DOHH2 (cell line): ENCODE results near the gene LCP2.

Source experiments
- H3F3A ChIP-seq: fragments of 200-600 bp; sonication (generic), shearing (Covaris generic); 2 replicates; pipeline ENCODE4 v1.6.0; 2016; ENCODE audit warnings: antibody characterized with exemption, mild to moderate bottlenecking; ENCODE audit not compliant: control insufficient read depth, insufficient read depth
- H3K27ac ChIP-seq: fragments of 200-600 bp; sonication (generic); 2 replicates; pipeline ENCODE4 v1.5.1; 2014; ENCODE audit warnings: low read depth, mild to moderate bottlenecking, low read length, moderate library complexity
- H3K27me3 ChIP-seq: fragments of 200-600 bp; sonication (generic); 2 replicates; pipeline ENCODE4 v1.6.1; 2014; ENCODE audit warnings: mild to moderate bottlenecking, low read length, mixed read lengths; ENCODE audit not compliant: control insufficient read depth
- H3K36me3 ChIP-seq: fragments of 200-600 bp; sonication (generic); 2 replicates; pipeline ENCODE4 v1.6.1; 2014; ENCODE audit warnings: mild to moderate bottlenecking, low read length, moderate library complexity, mixed read lengths; ENCODE audit not compliant: control insufficient read depth
- H3K4me1 ChIP-seq: fragments of 200-600 bp; sonication (generic); 2 replicates; pipeline ENCODE4 v1.6.1; 2014; ENCODE audit warnings: mild to moderate bottlenecking, low read length, mixed read lengths; ENCODE audit not compliant: control insufficient read depth
- H3K4me2 ChIP-seq: fragments of 200-600 bp; sonication (generic); 2 replicates; pipeline ENCODE4 v1.6.0; 2014; ENCODE audit warnings: mild to moderate bottlenecking, low read length, moderate library complexity
- H3K4me3 ChIP-seq: fragments of 200-600 bp; sonication (generic); 2 replicates; pipeline ENCODE4 v1.5.1; 2014; ENCODE audit warnings: mild to moderate bottlenecking, low read length, mixed read lengths
- H3K79me2 ChIP-seq: fragments of 200-600 bp; sonication (generic); 2 replicates; pipeline ENCODE4 v1.6.1; 2014; ENCODE audit warnings: mild to moderate bottlenecking, low read length, mixed read lengths; ENCODE audit not compliant: control insufficient read depth
- H3K9me2 ChIP-seq: fragments of 200-600 bp; sonication (generic); replicated peaks from 2 replicates; pipeline ENCODE4 v1.6.1; 2014; ENCODE audit warnings: mild to moderate bottlenecking, low read length, mixed read lengths; ENCODE audit not compliant: control insufficient read depth
- H3K9me3 ChIP-seq: fragments of 200-600 bp; sonication (generic); 2 replicates; pipeline ENCODE4 v1.6.1; 2014; ENCODE audit warnings: antibody characterized with exemption, low read length, mixed read lengths; ENCODE audit not compliant: control insufficient read depth, insufficient read depth
- H4K20me1 ChIP-seq: fragments of 200-600 bp; sonication (generic); 2 replicates; pipeline ENCODE4 v1.6.0; 2014; ENCODE audit warnings: low read depth, mild to moderate bottlenecking, antibody characterized with exemption, low read length, moderate library complexity; ENCODE audit not compliant: control insufficient read depth, insufficient read depth
- EZH2phosphoT487 ChIP-seq: fragments of 200-600 bp; sonication (generic); IDR thresholded peaks from 2 replicates; pipeline ENCODE4 v1.6.1; 2017; ENCODE audit warnings: borderline replicate concordance, mild to moderate bottlenecking, antibody characterized with exemption, low read length, moderate library complexity, mixed read lengths
- TF ChIP-seq, protein P1 (sequence below): fragments of 200-600 bp; sonication (generic); IDR thresholded peaks from one replicate; pipeline ENCODE4 v1.5.1; 2014; ENCODE audit warnings: antibody characterized with exemption, mild to moderate bottlenecking, low read depth, low read length; ENCODE audit not compliant: poor library complexity, severe bottlenecking

LCP2 gene

GRCh38 chr5:170312666-170313065 lies 15.1 kb upstream of the LCP2 start:
- Histone ChIP-seq H3K27me3 (peaks cover 14% of the 10 kb centered on the region), H4K20me1 (no peaks in the 10 kb centered on the region), H3K36me3 (no peaks in the 10 kb centered on the region), H3K9me3 (no peaks in the 10 kb centered on the region), H3K4me3 (no peak overlapping the region), H3K4me2 (no peak overlapping the region), H3K4me1 (no peaks in the 10 kb centered on the region), H3K79me2 (no peaks in the 10 kb centered on the region), H3K27ac (no peak overlapping the region), H3K9me2 (no peaks in the 10 kb centered on the region), H3F3A (no peaks in the 10 kb centered on the region)
- no peak for TF ChIP-seq EZH2phosphoT487
- TF ChIP-seq, protein P1, sequence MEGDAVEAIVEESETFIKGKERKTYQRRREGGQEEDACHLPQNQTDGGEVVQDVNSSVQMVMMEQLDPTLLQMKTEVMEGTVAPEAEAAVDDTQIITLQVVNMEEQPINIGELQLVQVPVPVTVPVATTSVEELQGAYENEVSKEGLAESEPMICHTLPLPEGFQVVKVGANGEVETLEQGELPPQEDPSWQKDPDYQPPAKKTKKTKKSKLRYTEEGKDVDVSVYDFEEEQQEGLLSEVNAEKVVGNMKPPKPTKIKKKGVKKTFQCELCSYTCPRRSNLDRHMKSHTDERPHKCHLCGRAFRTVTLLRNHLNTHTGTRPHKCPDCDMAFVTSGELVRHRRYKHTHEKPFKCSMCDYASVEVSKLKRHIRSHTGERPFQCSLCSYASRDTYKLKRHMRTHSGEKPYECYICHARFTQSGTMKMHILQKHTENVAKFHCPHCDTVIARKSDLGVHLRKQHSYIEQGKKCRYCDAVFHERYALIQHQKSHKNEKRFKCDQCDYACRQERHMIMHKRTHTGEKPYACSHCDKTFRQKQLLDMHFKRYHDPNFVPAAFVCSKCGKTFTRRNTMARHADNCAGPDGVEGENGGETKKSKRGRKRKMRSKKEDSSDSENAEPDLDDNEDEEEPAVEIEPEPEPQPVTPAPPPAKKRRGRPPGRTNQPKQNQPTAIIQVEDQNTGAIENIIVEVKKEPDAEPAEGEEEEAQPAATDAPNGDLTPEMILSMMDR, result no peak

GRCh38 chr5:170312301-170312595 lies 14.7 kb upstream of the LCP2 start:
- Histone ChIP-seq H3K9me2 (no peaks in the 10 kb centered on the region), H3K4me1 (no peaks in the 10 kb centered on the region), H3K4me2 (no peak overlapping the region), H3F3A (no peaks in the 10 kb centered on the region), H3K27me3 (peaks cover 14% of the 10 kb centered on the region), H3K9me3 (no peaks in the 10 kb centered on the region), H3K36me3 (no peaks in the 10 kb centered on the region), H4K20me1 (no peaks in the 10 kb centered on the region), H3K79me2 (no peaks in the 10 kb centered on the region), H3K27ac (no peak overlapping the region), H3K4me3 (no peak overlapping the region)
- TF ChIP-seq, protein P1, result no peak
- TF ChIP-seq EZH2phosphoT487, result no peak

GRCh38 chr5:170311511-170312300 lies 14.1 kb upstream of the LCP2 start:
- Histone ChIP-seq H3K79me2 (no peaks in the 10 kb centered on the region), H3K4me3 (no peak overlapping the region), H3F3A (no peaks in the 10 kb centered on the region), H3K27ac (no peak overlapping the region), H4K20me1 (no peaks in the 10 kb centered on the region), H3K36me3 (no peaks in the 10 kb centered on the region), H3K27me3 (peaks cover 14% of the 10 kb centered on the region), H3K9me3 (no peaks in the 10 kb centered on the region), H3K9me2 (no peaks in the 10 kb centered on the region), H3K4me1 (no peaks in the 10 kb centered on the region), H3K4me2 (no peak overlapping the region)
- TF ChIP-seq, protein P1, result no peak
- no peak for TF ChIP-seq EZH2phosphoT487
